HepG2 (cell line): ENCODE results near the gene RITA1. TPM values are rescaled to one million over a fixed set of nuclear protein-coding genes. Genes with fewer than 3 reads are reported as not detected.

Experiments used
- ATAC-seq: fragments of 200-7000 bp; cut with Tn5 transposase; 3 replicates; pipeline ENCODE4 v1.9.1; 2020; ENCODE audit warnings: mild to moderate bottlenecking, moderate library complexity
- BruUV-seq: library from RNA; stranded (reverse); fragments of 400-500 nt; replicated peaks from 2 replicates; lab custom pipeline; 2021; lab: Mats Ljungman, UMichigan
- CTCF ChIA-PET: fragments of 300-600 bp; formaldehyde crosslinking; extraction: SDS; loops from one replicate; lab custom pipeline; 2021; ENCODE audit warnings: low total read pairs, inconsistent platforms, low intra/inter-chr PET ratio; lab: Yijun Ruan, JAX
- POLR2A ChIA-PET: fragments of 350-600 bp; sonication (Branson Sonifier 250); formaldehyde crosslinking; loops from one replicate; lab custom pipeline; 2020; ENCODE audit warnings: antibody characterized with exemption, inconsistent platforms; lab: Yijun Ruan, JAX
- DNase-seq: peaks from one replicate; pipeline ENCODE4 v3.0.0-alpha.2; 2015; ENCODE audit warnings: low spot score
- FAIRE-seq: peaks from 3 replicates; lab custom pipeline; 2011; peaks lifted over from hg19 to GRCh38; lab: Jason Lieb, UNC
- H2AFZ ChIP-seq: one replicate; pipeline ENCODE4 v1.6.1; 2011; ENCODE audit warnings: low read length, inconsistent platforms
- H3K27ac ChIP-seq: fragments of 300-600 bp; 3 replicates; pipeline ENCODE4 v1.8.0; 2011; ENCODE audit warnings: mixed run types, mild to moderate bottlenecking, mixed read lengths, low read length, inconsistent platforms; ENCODE audit not compliant: insufficient read depth; ENCODE audit errors: extremely low read length
- H3K27me3 ChIP-seq, 2 experiments: fragments of 200-600 bp in 1 of 2; 2 replicates in 1 of 2; 3 replicates in 1 of 2; pipeline versions ENCODE4 v1.6.0 to v1.8.0; 2011; ENCODE audit warnings: low read length in 2 of 2, mild to moderate bottlenecking in 2 of 2, moderate library complexity in 2 of 2, inconsistent platforms in 1 of 2; ENCODE audit not compliant: insufficient read depth in 2 of 2, control insufficient read depth in 1 of 2
- H3K36me3 ChIP-seq, 2 experiments: fragments of 200-600 bp in 1 of 2; replicated peaks in 1 of 2; 2 replicates in 1 of 2; 3 replicates in 1 of 2; pipeline versions ENCODE4 v1.5.1 to v1.8.0; 2011; ENCODE audit warnings: low read length in 2 of 2, inconsistent platforms in 1 of 2; ENCODE audit not compliant: insufficient read depth in 2 of 2, control insufficient read depth in 1 of 2
- H3K4me1 ChIP-seq: 2 replicates; pipeline ENCODE4 v1.5.1; 2012; ENCODE audit warnings: low read length, inconsistent platforms; ENCODE audit not compliant: insufficient read depth
- H3K4me2 ChIP-seq: 2 replicates; pipeline ENCODE4 v1.6.0; 2011; ENCODE audit warnings: low read depth, low read length, inconsistent platforms
- H3K4me3 ChIP-seq, 3 experiments: fragments of 200-600 bp in 1 of 3; sonication (generic), shearing (Covaris generic) in 1 of 3; replicated peaks in 1 of 3; 2 replicates each; pipeline ENCODE4 v1.5.1; 2011 to 2016; ENCODE audit warnings: low read length in 3 of 3, inconsistent platforms in 2 of 3, low read depth in 2 of 3, mild to moderate bottlenecking in 2 of 3, control low read depth in 1 of 3, mixed read lengths in 1 of 3; ENCODE audit not compliant: insufficient read depth in 1 of 3
- H3K79me2 ChIP-seq: one replicate; pipeline ENCODE4 v1.6.1; 2011; ENCODE audit warnings: low read length, inconsistent platforms; ENCODE audit not compliant: insufficient read depth
- H3K9ac ChIP-seq: 2 replicates; pipeline ENCODE4 v1.6.0; 2011; ENCODE audit warnings: mild to moderate bottlenecking, low read depth, low read length, inconsistent platforms; ENCODE audit not compliant: insufficient read depth
- H3K9me3 ChIP-seq: 2 replicates; pipeline ENCODE4 v1.5.1; 2012; ENCODE audit warnings: mild to moderate bottlenecking, low read length
- H4K20me1 ChIP-seq: 2 replicates; pipeline ENCODE4 v1.6.0; 2011; ENCODE audit warnings: inconsistent platforms, mild to moderate bottlenecking, low read length, moderate library complexity; ENCODE audit not compliant: insufficient read depth
- ETV6 ChIP-seq: sonication (generic); formaldehyde crosslinking; conservative IDR thresholded peaks from 2 replicates; pipeline ENCODE4 v1.4.0; 2020; ENCODE audit warnings: missing genetic modification reagents
- MAFF ChIP-seq: IDR thresholded peaks from 2 replicates; pipeline ENCODE4 v1.6.1; 2011; ENCODE audit warnings: low read depth, low read length, improper control_type of control experiment
- MAFK ChIP-seq, 2 experiments: IDR thresholded peaks in 1 of 2; conservative IDR thresholded peaks in 1 of 2; 2 replicates each; pipeline ENCODE4 v1.6.1; 2011; ENCODE audit warnings: improper control_type of control experiment in 2 of 2, low read length in 2 of 2
- NFYB ChIP-seq: sonication (generic); formaldehyde crosslinking; IDR thresholded peaks from 2 replicates; pipeline ENCODE4 v1.4.0; 2020; ENCODE audit warnings: missing genetic modification reagents
- ZNF124 ChIP-seq: sonication (generic); formaldehyde crosslinking; IDR thresholded peaks from 2 replicates; pipeline ENCODE4 v1.4.0; 2020; ENCODE audit warnings: missing genetic modification reagents
- WGBS: methylation state at CpG from one replicate; pipeline ENCODE4 v1.1.6; 2017; ENCODE audit warnings: low lambda C conversion rate; 5-methylcytosine and 5-hydroxymethylcytosine counted together
- in situ Hi-C: cut with HindIII; loops from 2 replicates; pipeline ENCODE4 v1.10.0; 2017; ENCODE audit warnings: low pct_unique_long_range_greater_than_20kb; ENCODE audit not compliant: extremely low pct_ligation_motif_present
- intact Hi-C: fragments of 100-400 bp; cut with micrococcal nuclease; formaldehyde crosslinking; loops from one replicate; pipeline ENCODE4 v1.10.0; 2022; ENCODE audit not compliant: unreplicated experiment
- polyA plus RNA-seq, 8 experiments: library from polyadenylated mRNA; depleted of rRNA in 3 of 8; stranded (reverse) in 7 of 8; unstranded in 1 of 8; fragments of >200 nt; fragmentation: Illumina TruSeq in 4 of 8; extraction: Trizol in 4 of 8; gene quantifications; 2 replicates each; pipeline versions ENCODE4 v1.2.1 to v1.2.3, GENCODE V29; 2011 to 2016; ENCODE audit warnings: low read depth in 4 of 8, missing spikeins in 1 of 8, mixed read lengths in 1 of 8; ENCODE audit not compliant: insufficient read depth in 1 of 8
- total RNA-seq, 5 experiments: library from RNA; depleted of rRNA; stranded (reverse); fragments of >200 nt; fragmentation: Illumina TruSeq; extraction: Trizol; gene quantifications; 2 replicates each; pipeline ENCODE4 v1.2.3, GENCODE V29; 2016; ENCODE audit warnings: low read depth in 1 of 5
- TF ChIP-seq, protein P1 (sequence below): sonication (generic); formaldehyde crosslinking; IDR thresholded peaks from 2 replicates; pipeline ENCODE4 v1.4.0; 2020; ENCODE audit warnings: missing genetic modification reagents, borderline replicate concordance

RITA1 gene
- total and polyA plus RNA-seq, 2 of the 13 experiments (the other 11 are each of a cell fraction or from before 2014, with no cell fraction given) = 12.4 to 28.9 TPM

DNA sequence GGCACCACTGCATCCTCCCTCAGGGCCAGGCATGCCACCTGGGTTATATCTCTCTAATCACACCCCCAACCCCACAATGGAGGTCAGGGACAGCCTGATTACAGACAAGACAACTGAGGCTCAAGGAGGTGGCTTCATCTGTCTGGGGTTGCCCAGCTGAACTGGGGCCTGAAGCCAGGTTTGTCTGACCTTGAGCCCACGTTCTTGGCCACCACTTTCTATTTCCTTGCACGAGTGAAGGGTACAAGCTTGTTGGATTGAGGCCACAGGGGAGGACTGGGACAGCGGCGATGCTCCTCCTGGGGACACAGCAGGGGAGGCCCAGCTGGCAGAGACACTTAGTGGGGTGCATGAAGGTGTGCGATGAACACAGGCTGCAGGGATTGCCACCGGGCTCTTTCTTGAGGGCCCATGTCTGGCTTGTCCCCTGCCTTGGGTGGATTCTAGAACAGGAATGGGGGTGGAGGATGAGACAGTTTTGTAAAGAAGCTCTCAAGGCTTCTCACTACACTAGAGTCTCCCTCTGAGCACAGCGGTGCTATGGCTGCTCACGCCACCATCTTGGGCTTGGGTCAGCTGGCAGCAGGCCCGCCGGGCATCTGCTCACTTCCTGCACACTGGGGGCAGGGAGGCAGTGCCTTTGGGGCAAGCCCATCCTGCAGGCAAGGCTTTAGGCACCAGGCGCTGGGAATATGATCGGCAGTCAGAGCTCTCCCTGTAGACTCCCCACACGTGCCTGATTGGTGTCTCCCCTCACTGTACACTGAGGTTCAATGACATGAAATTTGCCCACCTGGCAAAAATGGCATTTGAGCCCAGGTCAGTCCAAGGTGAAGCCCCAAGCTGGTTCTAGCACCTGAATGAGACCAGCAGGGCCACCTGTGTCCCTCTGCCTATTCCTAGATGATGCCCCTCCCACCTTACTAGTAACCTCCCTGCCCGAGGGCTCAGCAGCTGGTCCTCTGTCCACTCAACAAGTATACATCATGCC is 16.0 kb downstream of the RITA1 start:
- no peak overlapping the region for H2AFZ ChIP-seq
- no peaks in the 10 kb centered on the region for H3K36me3 ChIP-seq
- H3K4me3 ChIP-seq = no peak overlapping the region
- TF ChIP-seq, protein P1, sequence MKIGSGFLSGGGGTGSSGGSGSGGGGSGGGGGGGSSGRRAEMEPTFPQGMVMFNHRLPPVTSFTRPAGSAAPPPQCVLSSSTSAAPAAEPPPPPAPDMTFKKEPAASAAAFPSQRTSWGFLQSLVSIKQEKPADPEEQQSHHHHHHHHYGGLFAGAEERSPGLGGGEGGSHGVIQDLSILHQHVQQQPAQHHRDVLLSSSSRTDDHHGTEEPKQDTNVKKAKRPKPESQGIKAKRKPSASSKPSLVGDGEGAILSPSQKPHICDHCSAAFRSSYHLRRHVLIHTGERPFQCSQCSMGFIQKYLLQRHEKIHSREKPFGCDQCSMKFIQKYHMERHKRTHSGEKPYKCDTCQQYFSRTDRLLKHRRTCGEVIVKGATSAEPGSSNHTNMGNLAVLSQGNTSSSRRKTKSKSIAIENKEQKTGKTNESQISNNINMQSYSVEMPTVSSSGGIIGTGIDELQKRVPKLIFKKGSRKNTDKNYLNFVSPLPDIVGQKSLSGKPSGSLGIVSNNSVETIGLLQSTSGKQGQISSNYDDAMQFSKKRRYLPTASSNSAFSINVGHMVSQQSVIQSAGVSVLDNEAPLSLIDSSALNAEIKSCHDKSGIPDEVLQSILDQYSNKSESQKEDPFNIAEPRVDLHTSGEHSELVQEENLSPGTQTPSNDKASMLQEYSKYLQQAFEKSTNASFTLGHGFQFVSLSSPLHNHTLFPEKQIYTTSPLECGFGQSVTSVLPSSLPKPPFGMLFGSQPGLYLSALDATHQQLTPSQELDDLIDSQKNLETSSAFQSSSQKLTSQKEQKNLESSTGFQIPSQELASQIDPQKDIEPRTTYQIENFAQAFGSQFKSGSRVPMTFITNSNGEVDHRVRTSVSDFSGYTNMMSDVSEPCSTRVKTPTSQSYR (CRISPR knock-in tag) = no peak
- TF ChIP-seq NFYB (CRISPR knock-in tag) (no peak), ZNF124 (CRISPR knock-in tag) (no peak), ETV6 (CRISPR knock-in tag) (no peak), MAFK (conservative IDR thresholded peaks at IDR 0.05 in 1 of 2, IDR thresholded peaks at IDR 0.05 in 1 of 2; ENCODE audit: low read length in 2 of 2) (peak; percentile 57 to 60), MAFF (peak; percentile 42; the same call in 1 of the 2 replicates)
- intact Hi-C loops = loop anchor here (5.0 kb wide), 1 partner anchor 156 kb away; the partner anchor contains the start of gene PLBD2
- FAIRE-seq (no peak), ATAC-seq (no peak), DNase-seq (no peak)
- in situ Hi-C loops = no loop called here
- peaks cover 23% of the 10 kb centered on the region for H3K4me1 ChIP-seq
- H3K4me2 ChIP-seq = no peak overlapping the region
- H3K9me3 ChIP-seq = no peaks in the 10 kb centered on the region
- H3K27ac ChIP-seq = no peak overlapping the region
- H3K9ac ChIP-seq = no peak overlapping the region
- H3K79me2 ChIP-seq = no peaks in the 10 kb centered on the region
- POLR2A ChIA-PET = interaction anchor here (4.1 kb wide), 1 partner anchor 20 kb away, joined by 16 read pairs; the partner anchor contains the start of gene TPCN1
- no TSS peak for BruUV-seq
- CTCF ChIA-PET = no interaction called here
- H4K20me1 ChIP-seq = no peaks in the 10 kb centered on the region
- H3K27me3 ChIP-seq = no peaks in the 10 kb centered on the region
- 86% methylated on average over 10 of the region's 14 CpGs for WGBS
